AG04449 (cell line): Measurements from ENCODE around the gene SCAMP5.

Experiments
- CTCF ChIA-PET: fragments of 350-600 bp; formaldehyde crosslinking; extraction: SDS; loops from one replicate; lab custom pipeline; 2021; ENCODE audit warnings: antibody characterized with exemption; lab: Yijun Ruan, JAX
- POLR2A ChIA-PET: fragments of 400-600, 350-600 bp; formaldehyde crosslinking; extraction: SDS; loops from one replicate; lab custom pipeline; 2020; ENCODE audit warnings: antibody characterized with exemption, inconsistent platforms; lab: Yijun Ruan, JAX
- DNase-seq: peaks from one replicate; pipeline ENCODE4 v3.0.0-alpha.2; 2010; ENCODE audit warnings: low read depth, low spot score
- H3K4me3 ChIP-seq: 2 replicates; pipeline ENCODE4 v1.5.1; 2011; ENCODE audit warnings: low read depth, mild to moderate bottlenecking, control low read depth, low read length
- TF ChIP-seq, protein P1 (sequence below): IDR thresholded peaks from one replicate; pipeline ENCODE4 v1.5.1; 2011; ENCODE audit warnings: mild to moderate bottlenecking, moderate library complexity, low read length, control low read depth, inconsistent platforms; ENCODE audit not compliant: insufficient read depth; ENCODE audit errors: missing control alignments

The SCAMP5 gene

DNA sequence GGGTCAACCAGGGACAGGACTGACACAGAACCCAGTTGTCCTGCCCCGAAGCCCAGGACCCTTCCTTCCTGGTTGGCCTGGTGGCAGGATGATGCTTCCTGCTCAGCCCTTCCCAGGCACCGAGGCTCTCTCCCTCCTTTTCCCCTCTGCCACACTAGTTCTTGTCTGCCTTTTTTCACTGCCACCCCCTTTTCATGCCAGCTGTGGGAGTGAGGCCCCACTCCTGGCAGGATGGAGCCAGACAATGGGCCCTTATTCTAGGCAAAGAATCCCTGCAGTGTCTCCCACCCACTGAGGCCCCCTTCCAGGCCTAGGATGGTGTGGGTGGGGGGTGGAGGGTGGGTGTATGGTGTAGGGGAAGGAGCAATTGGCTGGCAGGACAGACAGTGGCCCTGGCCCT lies 1.1 kb upstream of the SCAMP5 start:
- ChIA-PET CTCF (no interaction called here), POLR2A (no interaction called here)
- TF ChIP-seq, protein P1, sequence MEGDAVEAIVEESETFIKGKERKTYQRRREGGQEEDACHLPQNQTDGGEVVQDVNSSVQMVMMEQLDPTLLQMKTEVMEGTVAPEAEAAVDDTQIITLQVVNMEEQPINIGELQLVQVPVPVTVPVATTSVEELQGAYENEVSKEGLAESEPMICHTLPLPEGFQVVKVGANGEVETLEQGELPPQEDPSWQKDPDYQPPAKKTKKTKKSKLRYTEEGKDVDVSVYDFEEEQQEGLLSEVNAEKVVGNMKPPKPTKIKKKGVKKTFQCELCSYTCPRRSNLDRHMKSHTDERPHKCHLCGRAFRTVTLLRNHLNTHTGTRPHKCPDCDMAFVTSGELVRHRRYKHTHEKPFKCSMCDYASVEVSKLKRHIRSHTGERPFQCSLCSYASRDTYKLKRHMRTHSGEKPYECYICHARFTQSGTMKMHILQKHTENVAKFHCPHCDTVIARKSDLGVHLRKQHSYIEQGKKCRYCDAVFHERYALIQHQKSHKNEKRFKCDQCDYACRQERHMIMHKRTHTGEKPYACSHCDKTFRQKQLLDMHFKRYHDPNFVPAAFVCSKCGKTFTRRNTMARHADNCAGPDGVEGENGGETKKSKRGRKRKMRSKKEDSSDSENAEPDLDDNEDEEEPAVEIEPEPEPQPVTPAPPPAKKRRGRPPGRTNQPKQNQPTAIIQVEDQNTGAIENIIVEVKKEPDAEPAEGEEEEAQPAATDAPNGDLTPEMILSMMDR = no peak
- no peak overlapping the region for H3K4me3 ChIP-seq
- DNase-seq = no peak

GRCh38 chr15:74994685-74995084 lies 678 bp upstream of the SCAMP5 start:
- POLR2A ChIA-PET = interaction anchor here (0.8 to 1.2 kb wide), 3 partner anchors 21 to 213 kb away, joined by 3 to 4 read pairs (median 3); partner anchors contain the start of genes CSK and PPCDC
- no peak for DNase-seq
- TF ChIP-seq, protein P1 = no peak
- no peak overlapping the region for H3K4me3 ChIP-seq
- CTCF ChIA-PET = interaction anchor here (0.6 kb wide), 1 partner anchor 10 kb away, joined by 3 read pairs; no protein-coding TSS in a partner anchor

- POLR2A ChIA-PET = interaction anchor here (0.6 to 1.2 kb wide), 3 partner anchors 27 to 214 kb away, joined by 3 to 4 read pairs (median 3); partner anchors contain the start of genes CSK and PPCDC
- peak overlapping the region; percentile 73 for H3K4me3 ChIP-seq
- CTCF ChIA-PET = interaction anchor here (1.2 kb wide), 1 partner anchor 304 kb away, joined by 4 read pairs; no protein-coding TSS in a partner anchor
- TF ChIP-seq, protein P1 = no peak
- no peak for DNase-seq
Observed at GRCh38 chr15:74995779-74996765, 709 bp downstream of the SCAMP5 start.

GRCh38 chr15:74997141-74997540 lies 1.8 kb downstream of the SCAMP5 start:
- TF ChIP-seq, protein P1 = no peak
- no peak overlapping the region for H3K4me3 ChIP-seq
- ChIA-PET POLR2A (no interaction called here), CTCF (no interaction called here)
- no peak for DNase-seq

GRCh38 chr15:74997543-74997942 lies 2.2 kb downstream of the SCAMP5 start:
- ChIA-PET CTCF (no interaction called here), POLR2A (no interaction called here)
- TF ChIP-seq, protein P1 = no peak
- no peak overlapping the region for H3K4me3 ChIP-seq
- no peak for DNase-seq

DNA sequence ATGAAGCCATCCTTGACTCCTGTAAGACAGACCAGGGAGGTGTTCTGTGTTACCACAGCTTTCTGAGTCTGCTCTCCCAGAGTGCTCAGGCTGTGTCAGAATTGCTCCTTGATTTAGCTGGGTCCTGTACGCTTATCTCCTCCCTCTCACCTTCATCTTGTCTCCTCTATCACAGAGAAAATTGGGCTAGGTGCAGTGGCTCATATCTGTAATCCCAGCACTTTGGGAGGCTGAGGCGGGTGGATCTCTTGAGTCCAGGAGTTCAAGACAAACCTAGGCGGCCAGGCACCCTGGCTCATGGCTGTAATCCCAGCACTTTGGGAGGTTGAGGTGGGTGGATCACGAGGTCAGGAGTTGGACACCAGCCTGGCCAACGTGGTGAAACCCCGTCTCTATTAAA lies 5.9 kb downstream of the SCAMP5 start:
- no peak overlapping the region for H3K4me3 ChIP-seq
- no peak for DNase-seq
- ChIA-PET CTCF (no interaction called here), POLR2A (no interaction called here)
- TF ChIP-seq, protein P1 = no peak
